ENCODE results near the gene DEAF1.

DNA sequence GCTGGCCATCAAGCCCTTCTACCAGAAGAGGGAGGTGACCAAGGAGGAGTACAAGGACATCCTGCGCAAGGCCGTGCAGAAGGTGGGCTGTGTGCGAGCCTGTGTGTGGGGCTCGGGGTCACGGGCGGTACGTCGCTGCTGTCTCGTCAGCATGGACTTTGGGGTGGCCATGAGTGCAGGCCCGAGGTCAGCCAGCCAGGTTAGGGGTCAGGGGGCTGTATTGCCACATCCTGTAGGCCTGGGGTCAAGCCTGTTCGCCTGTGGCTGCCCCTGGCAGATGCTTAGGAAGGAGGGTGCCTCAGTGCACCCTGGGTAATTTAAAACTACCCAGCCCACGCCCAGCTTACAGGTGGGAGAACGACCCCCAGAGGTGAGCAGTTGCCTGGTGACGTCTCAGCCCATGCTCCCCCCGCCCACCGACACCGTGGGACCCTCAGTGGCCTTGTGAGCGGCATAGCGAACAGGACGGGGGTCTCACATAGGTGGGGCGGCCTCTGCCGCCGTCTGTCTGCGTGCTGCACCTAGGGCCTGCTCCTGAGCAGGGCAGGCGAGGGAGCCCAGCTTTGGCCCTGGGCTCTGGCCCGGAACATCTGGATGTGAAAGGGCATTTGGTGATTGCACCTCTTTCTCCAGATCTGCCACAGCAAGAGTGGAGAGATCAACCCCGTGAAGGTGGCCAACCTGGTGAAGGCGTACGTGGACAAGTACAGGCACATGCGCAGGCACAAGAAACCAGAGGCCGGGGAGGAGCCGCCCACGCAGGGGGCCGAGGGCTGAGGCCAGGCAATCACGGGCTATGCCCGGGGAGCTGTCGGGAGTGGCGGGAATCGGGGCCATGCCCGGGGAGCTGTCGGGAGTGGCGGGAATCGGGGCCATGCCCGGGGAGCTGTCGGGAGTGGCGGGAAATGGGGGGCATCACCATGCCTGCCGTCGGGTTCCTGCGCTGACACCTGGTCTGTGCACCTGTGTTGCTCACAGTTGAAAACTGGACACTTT lies 83.7 kb downstream of the DEAF1 start:
- TF ChIP-seq, protein P1, sequence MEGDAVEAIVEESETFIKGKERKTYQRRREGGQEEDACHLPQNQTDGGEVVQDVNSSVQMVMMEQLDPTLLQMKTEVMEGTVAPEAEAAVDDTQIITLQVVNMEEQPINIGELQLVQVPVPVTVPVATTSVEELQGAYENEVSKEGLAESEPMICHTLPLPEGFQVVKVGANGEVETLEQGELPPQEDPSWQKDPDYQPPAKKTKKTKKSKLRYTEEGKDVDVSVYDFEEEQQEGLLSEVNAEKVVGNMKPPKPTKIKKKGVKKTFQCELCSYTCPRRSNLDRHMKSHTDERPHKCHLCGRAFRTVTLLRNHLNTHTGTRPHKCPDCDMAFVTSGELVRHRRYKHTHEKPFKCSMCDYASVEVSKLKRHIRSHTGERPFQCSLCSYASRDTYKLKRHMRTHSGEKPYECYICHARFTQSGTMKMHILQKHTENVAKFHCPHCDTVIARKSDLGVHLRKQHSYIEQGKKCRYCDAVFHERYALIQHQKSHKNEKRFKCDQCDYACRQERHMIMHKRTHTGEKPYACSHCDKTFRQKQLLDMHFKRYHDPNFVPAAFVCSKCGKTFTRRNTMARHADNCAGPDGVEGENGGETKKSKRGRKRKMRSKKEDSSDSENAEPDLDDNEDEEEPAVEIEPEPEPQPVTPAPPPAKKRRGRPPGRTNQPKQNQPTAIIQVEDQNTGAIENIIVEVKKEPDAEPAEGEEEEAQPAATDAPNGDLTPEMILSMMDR (IDR thresholded peaks at IDR 0.05 in 4 of 5, conservative IDR thresholded peaks at IDR 0.05 in 1 of 5) = no peak
- TF ChIP-seq POLR2A (IDR thresholded peaks at IDR 0.05) = no peak

All from gastrocnemius medialis (tissue), 4 donors.